ENCODE measurements around the gene GRM1.

The GRM1 gene

DNA sequence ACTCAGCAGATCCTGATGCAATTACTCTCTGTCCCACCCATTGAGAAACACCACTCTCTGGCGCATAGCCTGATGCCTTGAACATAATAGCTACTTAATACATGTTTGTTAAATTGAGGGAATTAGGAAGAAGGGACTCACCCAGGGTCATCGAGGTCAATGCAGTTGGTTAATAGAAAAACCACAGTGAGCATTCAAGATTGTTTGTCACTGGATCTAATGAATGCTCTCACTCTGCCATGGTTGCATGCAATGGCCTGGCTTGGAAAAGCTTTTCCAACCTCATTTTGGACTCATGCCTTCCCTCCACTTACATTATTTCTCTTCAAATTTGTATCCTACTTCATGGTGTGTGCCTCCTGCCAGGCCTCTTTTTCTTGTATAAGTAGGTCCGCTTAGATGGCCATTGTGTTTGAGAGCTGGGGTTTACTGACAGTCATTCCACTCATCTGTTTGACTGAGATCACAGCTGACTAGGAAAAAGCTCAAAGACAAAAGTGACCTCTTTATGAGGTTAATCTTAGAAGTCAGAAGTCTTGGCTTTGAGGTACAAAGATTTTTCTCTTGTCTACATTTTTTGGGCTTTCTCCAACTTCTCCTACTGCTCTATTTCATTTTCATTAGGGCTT is 360.0 kb downstream of the GRM1 start:
- H3K9me3 ChIP-seq (ENCODE audit: insufficient read depth, low read length), result no peaks in the 10 kb centered on the region
- TF ChIP-seq, protein P1, sequence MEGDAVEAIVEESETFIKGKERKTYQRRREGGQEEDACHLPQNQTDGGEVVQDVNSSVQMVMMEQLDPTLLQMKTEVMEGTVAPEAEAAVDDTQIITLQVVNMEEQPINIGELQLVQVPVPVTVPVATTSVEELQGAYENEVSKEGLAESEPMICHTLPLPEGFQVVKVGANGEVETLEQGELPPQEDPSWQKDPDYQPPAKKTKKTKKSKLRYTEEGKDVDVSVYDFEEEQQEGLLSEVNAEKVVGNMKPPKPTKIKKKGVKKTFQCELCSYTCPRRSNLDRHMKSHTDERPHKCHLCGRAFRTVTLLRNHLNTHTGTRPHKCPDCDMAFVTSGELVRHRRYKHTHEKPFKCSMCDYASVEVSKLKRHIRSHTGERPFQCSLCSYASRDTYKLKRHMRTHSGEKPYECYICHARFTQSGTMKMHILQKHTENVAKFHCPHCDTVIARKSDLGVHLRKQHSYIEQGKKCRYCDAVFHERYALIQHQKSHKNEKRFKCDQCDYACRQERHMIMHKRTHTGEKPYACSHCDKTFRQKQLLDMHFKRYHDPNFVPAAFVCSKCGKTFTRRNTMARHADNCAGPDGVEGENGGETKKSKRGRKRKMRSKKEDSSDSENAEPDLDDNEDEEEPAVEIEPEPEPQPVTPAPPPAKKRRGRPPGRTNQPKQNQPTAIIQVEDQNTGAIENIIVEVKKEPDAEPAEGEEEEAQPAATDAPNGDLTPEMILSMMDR (IDR thresholded peaks at IDR 0.05; ENCODE audit: low read depth, low read length), result no peak
- TF ChIP-seq EZH2phosphoT487 (IDR thresholded peaks at IDR 0.05; ENCODE audit: low read depth), result no peak

DNA sequence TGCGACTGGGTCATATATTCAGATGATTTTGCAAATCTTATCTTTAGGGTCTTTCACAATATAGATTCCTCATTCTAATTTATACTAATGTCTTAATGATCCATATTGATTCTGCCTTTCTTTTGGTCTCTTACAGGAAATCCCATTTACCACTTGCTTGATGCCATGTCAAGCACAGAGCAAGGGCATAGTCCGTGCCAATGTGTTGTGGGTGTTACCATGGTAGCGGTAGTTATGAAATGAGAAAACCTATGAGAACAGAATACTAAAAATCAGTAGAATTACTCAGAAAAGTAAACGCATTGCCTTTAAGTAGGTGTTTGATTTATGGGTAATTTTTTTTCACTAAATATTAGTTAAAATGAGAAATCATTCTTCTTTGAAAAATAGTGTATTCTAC is 360.9 kb downstream of the GRM1 start:
- H3K79me2 ChIP-seq (ENCODE audit: low read length), result no peaks in the 10 kb centered on the region
- no peak overlapping the region for H3K4me2 ChIP-seq (ENCODE audit: low read length)
- H3K4me3 ChIP-seq (ENCODE audit: low read length), result no peak overlapping the region
- no peak overlapping the region for H3K9ac ChIP-seq (ENCODE audit: low read length)
- TF ChIP-seq EZH2phosphoT487 (IDR thresholded peaks at IDR 0.05; ENCODE audit: low read depth), result no peak
- TF ChIP-seq, protein P1 (IDR thresholded peaks at IDR 0.05; ENCODE audit: low read depth, low read length), result no peak
- no peaks in the 10 kb centered on the region for H3K27me3 ChIP-seq (ENCODE audit: low read depth, low read length)
- no peaks in the 10 kb centered on the region for H4K20me1 ChIP-seq (ENCODE audit: insufficient read depth, low read length)
- H3K27ac ChIP-seq (ENCODE audit: low read length), result no peak overlapping the region
- no peaks in the 10 kb centered on the region for H3K36me3 ChIP-seq (replicated peaks; ENCODE audit: low read depth, low read length)
- no peak overlapping the region for H2AFZ ChIP-seq (ENCODE audit: low read depth, low read length)
- H3K4me1 ChIP-seq (ENCODE audit: low read length), result no peaks in the 10 kb centered on the region
- no peaks in the 10 kb centered on the region for H3K9me3 ChIP-seq (ENCODE audit: insufficient read depth, low read length)

More for the DNA sequence above, 360.0 kb downstream of the GRM1 start:
- Histone ChIP-seq H3K4me3 (ENCODE audit: low read length) (no peak overlapping the region), H3K4me2 (ENCODE audit: low read length) (no peak overlapping the region), H3K27me3 (ENCODE audit: low read depth, low read length) (no peaks in the 10 kb centered on the region), H3K9ac (ENCODE audit: low read length) (no peak overlapping the region), H3K27ac (ENCODE audit: low read length) (no peak overlapping the region), H2AFZ (ENCODE audit: low read depth, low read length) (no peak overlapping the region), H3K36me3 (replicated peaks; ENCODE audit: low read depth, low read length) (no peaks in the 10 kb centered on the region), H3K79me2 (ENCODE audit: low read length) (no peaks in the 10 kb centered on the region), H4K20me1 (ENCODE audit: insufficient read depth, low read length) (no peaks in the 10 kb centered on the region), H3K4me1 (ENCODE audit: low read length) (no peaks in the 10 kb centered on the region)

DNA sequence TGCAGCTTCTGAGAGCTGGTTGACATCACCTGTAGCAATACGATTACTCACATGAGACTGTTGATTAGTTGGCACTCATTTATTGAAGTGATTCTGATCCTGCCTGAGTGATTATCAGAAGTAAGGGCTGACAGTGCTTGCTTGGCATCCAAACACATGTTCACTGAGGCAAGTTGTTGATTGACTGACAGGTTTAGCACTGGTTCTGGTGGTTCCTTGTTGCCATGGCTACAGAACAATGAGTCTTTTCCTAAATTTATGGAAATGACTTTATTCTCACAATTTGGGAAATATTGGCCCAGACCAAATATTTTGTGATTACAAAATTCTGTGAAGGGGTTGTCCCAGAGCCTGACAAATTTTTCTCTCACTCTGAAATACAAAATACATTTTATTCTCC is 368.8 kb downstream of the GRM1 start:
- no peak overlapping the region for H2AFZ ChIP-seq (ENCODE audit: low read depth, low read length)
- H3K79me2 ChIP-seq (ENCODE audit: low read length), result no peaks in the 10 kb centered on the region
- no peaks in the 10 kb centered on the region for H3K9me3 ChIP-seq (ENCODE audit: insufficient read depth, low read length)
- TF ChIP-seq EZH2phosphoT487 (IDR thresholded peaks at IDR 0.05; ENCODE audit: low read depth), result no peak
- TF ChIP-seq, protein P1 (IDR thresholded peaks at IDR 0.05; ENCODE audit: low read depth, low read length), result no peak
- H3K4me3 ChIP-seq (ENCODE audit: low read length), result no peak overlapping the region
- no peaks in the 10 kb centered on the region for H3K27me3 ChIP-seq (ENCODE audit: low read depth, low read length)
- H3K4me1 ChIP-seq (ENCODE audit: low read length), result no peaks in the 10 kb centered on the region
- no peaks in the 10 kb centered on the region for H3K36me3 ChIP-seq (replicated peaks; ENCODE audit: low read depth, low read length)
- H4K20me1 ChIP-seq (ENCODE audit: insufficient read depth, low read length), result no peaks in the 10 kb centered on the region
- H3K27ac ChIP-seq (ENCODE audit: low read length), result no peak overlapping the region
- H3K4me2 ChIP-seq (ENCODE audit: low read length), result no peak overlapping the region
- H3K9ac ChIP-seq (ENCODE audit: low read length), result no peak overlapping the region

DNA sequence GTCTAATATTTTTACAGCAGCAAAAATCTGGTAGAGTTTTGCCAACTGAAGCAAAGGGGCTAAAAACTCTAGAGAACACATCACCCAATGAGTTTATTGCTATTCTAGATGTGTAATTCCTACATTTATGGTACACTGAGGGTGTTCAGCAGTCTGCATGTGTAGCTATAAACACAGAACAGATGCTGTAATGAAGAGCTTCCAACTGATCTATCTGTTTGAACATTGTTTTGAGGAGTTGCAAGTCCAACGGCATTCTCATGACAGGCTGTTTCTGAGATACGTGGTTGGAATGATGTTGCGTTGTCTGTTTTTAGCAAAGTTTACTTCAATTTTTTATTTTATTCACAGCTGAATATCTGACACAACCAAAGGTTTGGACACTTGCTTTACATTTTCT is 373.6 kb downstream of the GRM1 start:
- no peaks in the 10 kb centered on the region for H4K20me1 ChIP-seq (ENCODE audit: insufficient read depth, low read length)
- H3K9ac ChIP-seq (ENCODE audit: low read length), result no peak overlapping the region
- H2AFZ ChIP-seq (ENCODE audit: low read depth, low read length), result no peak overlapping the region
- H3K4me3 ChIP-seq (ENCODE audit: low read length), result no peak overlapping the region
- H3K27ac ChIP-seq (ENCODE audit: low read length), result no peak overlapping the region
- no peaks in the 10 kb centered on the region for H3K4me1 ChIP-seq (ENCODE audit: low read length)
- H3K36me3 ChIP-seq (replicated peaks; ENCODE audit: low read depth, low read length), result no peaks in the 10 kb centered on the region
- no peak overlapping the region for H3K4me2 ChIP-seq (ENCODE audit: low read length)
- no peaks in the 10 kb centered on the region for H3K9me3 ChIP-seq (ENCODE audit: insufficient read depth, low read length)
- H3K27me3 ChIP-seq (ENCODE audit: low read depth, low read length), result no peaks in the 10 kb centered on the region
- no peaks in the 10 kb centered on the region for H3K79me2 ChIP-seq (ENCODE audit: low read length)
- TF ChIP-seq, protein P1 (IDR thresholded peaks at IDR 0.05; ENCODE audit: low read depth, low read length), result no peak
- TF ChIP-seq EZH2phosphoT487 (IDR thresholded peaks at IDR 0.05; ENCODE audit: low read depth), result no peak

All from OCI-LY3 (cell line).